Suppressor macrophage (primary cell): ENCODE measurements around the gene LITAF.
"Not testable (repeated sequence)": the region's sequence is repeated elsewhere in the genome, so short reads cannot be mapped to it uniquely, and the experiment has no call there.

Experiments used
- DNase-seq, 4 experiments: peaks; one replicate each; pipeline ENCODE4 v3.0.0-alpha.2; 2020 to 2022

The LITAF gene

DNA sequence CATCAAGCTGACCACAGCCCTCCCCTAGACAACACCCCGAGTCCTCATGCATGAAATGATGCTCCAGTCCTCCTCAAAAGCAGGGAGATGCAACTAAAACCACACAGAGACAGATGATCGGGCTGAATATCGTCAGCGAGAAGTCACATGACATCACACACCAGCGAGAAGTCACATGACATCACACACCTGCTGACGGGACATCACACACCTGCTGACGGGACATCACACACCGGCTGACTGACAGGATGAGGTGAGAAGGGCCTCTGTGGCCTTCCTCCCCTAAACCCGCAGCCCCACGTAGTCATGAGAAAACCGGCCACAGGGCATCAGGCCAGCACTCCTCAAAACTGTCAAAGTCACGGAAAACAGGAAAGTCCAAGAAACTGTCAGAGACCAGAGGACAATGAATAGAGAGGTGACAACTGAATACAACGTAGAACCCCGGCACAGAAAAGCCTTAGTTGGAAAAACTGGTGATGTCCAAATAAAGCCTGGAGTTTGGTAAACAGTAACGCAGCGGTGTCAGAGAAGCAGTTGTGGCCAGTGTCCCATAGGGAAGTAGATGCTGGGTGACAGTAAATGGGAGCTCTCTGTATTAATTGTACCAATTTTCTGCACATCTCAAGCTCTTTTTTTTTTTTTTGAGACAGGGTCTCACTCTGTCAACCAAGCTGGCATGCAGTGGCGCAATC lies 14.3 kb downstream of the LITAF start:
- no peak for DNase-seq

GRCh38 chr16:11571549-11571948 lies 15.2 kb downstream of the LITAF start:
- no peak for DNase-seq

DNA sequence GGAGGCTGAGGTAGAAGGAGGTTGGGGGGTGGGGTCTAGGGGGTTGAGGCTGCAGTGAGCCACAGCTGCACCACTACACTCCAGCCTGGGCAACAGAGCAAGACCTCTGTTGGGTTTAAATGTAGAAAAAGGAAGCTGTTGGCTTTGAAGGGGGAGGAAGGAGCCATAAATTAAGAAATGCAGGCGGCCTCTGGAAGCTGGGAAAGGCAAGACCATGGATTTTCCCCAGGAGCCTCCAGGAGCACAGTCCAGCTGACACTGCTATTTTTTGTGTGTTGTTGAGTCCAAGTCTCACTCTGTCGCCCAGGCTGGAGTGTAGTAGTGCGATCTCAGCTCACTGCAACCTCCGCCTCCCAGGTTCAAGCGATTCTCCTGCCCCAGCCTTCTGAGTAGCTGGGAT lies 15.9 kb downstream of the LITAF start:
- peak in 2 of 4 experiments; percentile 24 to 34 for DNase-seq

GRCh38 chr16:11570258-11570657 lies 16.5 kb downstream of the LITAF start:
- DNase-seq, result no peak

- DNase-seq, result no peak
Observed at GRCh38 chr16:11566398-11566797, 20.3 kb downstream of the LITAF start.

DNA sequence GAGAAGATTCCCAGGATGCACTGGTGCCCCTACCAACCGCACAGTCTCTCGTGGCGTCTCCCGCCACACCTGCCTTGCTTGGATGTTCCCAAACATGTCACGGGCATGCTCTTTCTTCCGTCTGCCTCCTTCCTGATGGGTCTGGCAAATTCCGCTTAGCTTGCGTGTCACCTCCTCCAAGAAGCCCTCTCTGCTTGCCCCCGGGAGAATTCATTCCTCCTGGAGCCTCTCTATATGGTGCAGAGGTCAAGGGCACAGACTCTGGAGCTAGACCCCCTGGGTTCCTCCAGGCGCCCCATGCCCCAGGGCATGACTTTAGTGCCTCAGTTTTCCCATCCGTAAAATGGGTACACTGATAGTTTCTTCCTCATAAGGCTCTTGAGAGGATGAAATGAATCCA lies 21.1 kb downstream of the LITAF start:
- no peak for DNase-seq

GRCh38 chr16:11564046-11564926 lies 22.4 kb downstream of the LITAF start:
- no peak for DNase-seq

DNA sequence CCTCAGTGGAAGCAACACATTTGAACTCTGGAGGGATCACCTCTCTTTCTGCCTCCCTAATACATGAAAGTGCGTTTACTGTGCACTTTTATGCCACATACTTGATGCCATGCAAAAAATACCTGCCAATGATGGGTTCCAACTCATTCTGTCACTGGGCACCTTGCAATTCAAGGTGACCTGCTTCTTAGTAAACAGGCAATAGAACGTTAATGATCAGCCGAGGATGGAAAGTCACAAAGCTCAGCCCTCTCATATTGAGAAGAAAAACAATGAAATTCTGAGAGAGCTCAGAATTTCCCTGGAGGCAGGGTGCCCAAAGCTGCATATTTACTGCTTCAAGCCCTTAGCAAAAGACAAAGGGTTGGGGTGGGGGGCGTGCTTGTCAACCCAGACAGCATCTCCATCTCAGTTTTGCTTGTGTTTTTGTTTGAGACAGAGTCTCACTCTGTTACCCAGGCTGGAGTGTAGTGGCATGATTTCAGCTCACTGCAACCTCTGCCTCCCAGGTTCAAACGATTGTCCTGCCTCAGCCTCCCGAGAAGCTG lies 23.2 kb downstream of the LITAF start:
- no peak for DNase-seq

DNA sequence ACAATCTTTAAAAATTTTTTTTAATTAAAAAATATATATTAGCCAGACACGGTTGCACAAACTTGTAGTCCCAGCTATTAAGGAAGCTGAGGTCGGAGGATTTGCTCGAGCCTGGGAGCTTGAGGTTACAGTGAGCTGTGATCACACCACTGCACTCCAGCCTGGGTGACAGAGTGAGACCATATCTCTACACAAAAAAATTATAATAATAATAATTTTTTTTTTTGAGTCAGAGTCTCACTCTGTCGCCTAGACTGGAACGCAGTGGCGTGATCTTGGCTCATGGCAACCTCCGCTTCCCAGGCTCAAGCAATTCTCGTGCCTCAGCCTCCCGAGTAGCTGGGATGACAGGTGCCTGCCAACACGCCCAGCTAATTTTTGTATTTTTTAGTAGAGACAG lies 23.8 kb downstream of the LITAF start:
- DNase-seq, result peak in 3 of 4 experiments; percentile 31 to 48 (median 44)

DNA sequence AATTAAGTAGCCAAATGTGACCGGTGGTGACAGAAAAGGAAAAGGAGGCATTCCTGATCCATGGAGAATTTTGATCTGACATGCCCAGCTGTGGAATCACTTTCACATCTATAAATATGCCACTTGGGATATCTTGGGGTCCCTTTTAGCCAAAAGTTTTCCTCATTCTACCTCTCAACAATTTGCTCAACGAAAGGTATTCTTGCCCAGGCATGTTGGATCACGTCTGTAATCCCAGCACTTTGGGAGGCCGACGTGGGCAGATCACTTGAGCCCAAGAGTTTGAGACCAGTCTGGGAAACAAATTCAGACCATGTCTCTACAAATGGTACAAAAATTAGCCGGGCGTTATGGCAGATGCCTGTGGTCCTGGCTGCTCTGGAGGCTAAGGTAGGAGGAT lies 24.3 kb downstream of the LITAF start:
- no peak for DNase-seq

- DNase-seq, result no peak
Observed at GRCh38 chr16:11561856-11562255, 24.9 kb downstream of the LITAF start.

GRCh38 chr16:11561454-11561805 lies 25.3 kb downstream of the LITAF start:
- no peak for DNase-seq

GRCh38 chr16:11560701-11561453 lies 25.8 kb downstream of the LITAF start:
- no peak for DNase-seq

- not testable (repeated sequence) for DNase-seq
Observed at GRCh38 chr16:11558308-11558823, 28.4 kb downstream of the LITAF start.

- no peak for DNase-seq
Observed at GRCh38 chr16:11557801-11558200, 28.9 kb downstream of the LITAF start.

GRCh38 chr16:11556945-11557720 lies 29.6 kb downstream of the LITAF start:
- no peak for DNase-seq

GRCh38 chr16:11556214-11556819 lies 30.4 kb downstream of the LITAF start:
- DNase-seq, result no peak

DNA sequence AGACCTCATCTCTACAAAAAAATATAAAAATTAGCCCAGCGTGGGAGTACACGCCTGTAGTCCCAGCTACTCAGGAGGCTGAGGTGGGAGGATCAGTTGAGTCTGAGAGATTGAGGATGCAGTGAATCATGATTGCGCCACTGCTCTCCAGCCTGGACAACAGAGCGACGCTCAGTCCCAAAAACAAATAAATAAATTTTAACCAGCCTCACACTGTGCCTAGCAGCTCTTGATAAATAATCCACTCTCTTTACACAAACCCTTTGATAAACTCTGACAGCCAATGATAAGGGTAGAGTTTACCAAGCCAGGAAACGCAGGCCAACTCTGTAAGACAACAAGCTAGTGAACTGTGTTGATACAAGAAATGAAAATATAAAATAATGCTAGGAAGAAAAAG lies 32.7 kb downstream of the LITAF start:
- peak; percentile 42 to 66 (median 61) for DNase-seq

DNA sequence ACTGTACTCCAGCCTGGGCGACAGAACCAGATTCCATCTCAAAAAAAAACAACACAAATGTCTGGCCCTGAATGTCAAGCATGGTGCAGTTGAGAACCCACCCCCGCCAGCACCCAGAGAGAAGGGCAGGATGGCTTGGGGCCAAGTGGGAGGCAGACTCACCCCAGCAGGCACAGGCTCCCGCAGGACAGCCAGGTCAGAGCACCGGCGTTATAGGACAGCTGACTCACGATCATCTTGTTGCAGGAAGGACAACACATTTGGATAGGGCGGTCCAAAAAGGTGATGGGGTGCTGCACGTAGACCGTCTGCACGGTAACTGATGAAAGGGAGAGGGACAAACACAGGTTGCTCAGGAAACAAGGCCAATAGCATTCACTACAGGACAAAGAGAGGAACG lies 33.3 kb downstream of the LITAF start:
- DNase-seq, result peak in 1 of 4 experiments; percentile 2

- DNase-seq, result no peak
Observed at GRCh38 chr16:11552440-11552839, 34.3 kb downstream of the LITAF start.

GRCh38 chr16:11551842-11552241 lies 34.9 kb downstream of the LITAF start:
- DNase-seq, result peak; percentile 49 to 83 (median 74)
